Measurements from ENCODE around the gene PRDM13. TPM values are rescaled to one million over a fixed set of nuclear protein-coding genes. Genes with fewer than 3 reads are reported as not detected.

The PRDM13 gene
- total and polyA plus RNA-seq, 2 of the 13 experiments (the other 11 are each of a cell fraction or from before 2014, with no cell fraction given): not detected

GRCh38 chr6:99592900-99593299, 13.7 kb upstream of the PRDM13 start:
- Histone ChIP-seq H3K9ac (ENCODE audit: insufficient read depth, low read depth, low read length) (no peak overlapping the region), H4K20me1 (ENCODE audit: insufficient read depth, low read length) (no peaks in the 10 kb centered on the region), H3K4me1 (ENCODE audit: insufficient read depth, low read length) (peaks cover 13% of the 10 kb centered on the region), H3K4me2 (ENCODE audit: low read depth, low read length) (no peak overlapping the region), H3K79me2 (ENCODE audit: insufficient read depth, low read length) (no peaks in the 10 kb centered on the region), H3K4me3 (replicated peaks in 1 of 3; ENCODE audit: insufficient read depth in 1 of 3, low read depth in 2 of 3, low read length in 3 of 3) (no peak overlapping the region), H3K27ac (ENCODE audit: extremely low read length, insufficient read depth, low read length) (no peak overlapping the region), H3K36me3 (replicated peaks in 1 of 2; ENCODE audit: control insufficient read depth in 1 of 2, insufficient read depth in 2 of 2, low read length in 2 of 2) (no peaks in the 10 kb centered on the region), H3K9me3 (ENCODE audit: low read length) (no peaks in the 10 kb centered on the region), H3K27me3 (ENCODE audit: control insufficient read depth in 1 of 2, insufficient read depth in 2 of 2, low read length in 2 of 2) (peaks cover 5 to 39% of the 10 kb centered on the region in 2 experiments), H2AFZ (ENCODE audit: low read length) (no peak overlapping the region)
- no TSS peak for BruUV-seq (replicated peaks)
- POLR2A ChIA-PET: no interaction called here
- FAIRE-seq (no peak), DNase-seq (ENCODE audit: low spot score) (no peak), ATAC-seq (no peak)
- CTCF ChIA-PET (ENCODE audit: low intra/inter-chr PET ratio, low total read pairs): no interaction called here
- TF ChIP-seq CBX2 (IDR thresholded peaks at IDR 0.05; ENCODE audit: low read depth, low read length): no peak
- TF ChIP-seq CBX2 (CRISPR knock-in tag; IDR thresholded peaks at IDR 0.05; ENCODE audit: low read depth): no peak
- no peak for TF ChIP-seq CHD4 (IDR thresholded peaks at IDR 0.05; ENCODE audit: borderline replicate concordance, low read length)
- TF ChIP-seq CEBPB (IDR thresholded peaks at IDR 0.05; ENCODE audit: borderline replicate concordance, low read depth, low read length): peak; percentile 10; the same call in 1 of the 2 replicates
- TF ChIP-seq ZNF441 (CRISPR knock-in tag; IDR thresholded peaks at IDR 0.05; ENCODE audit: borderline replicate concordance): no peak
- TF ChIP-seq NBN (conservative IDR thresholded peaks at IDR 0.05): no peak
- 0 out of 2 replicates have a peak, but pooled peaks have one; percentile 14 for TF ChIP-seq CEBPG (CRISPR knock-in tag; IDR thresholded peaks at IDR 0.05)
- no peak for TF ChIP-seq ZNF619 (CRISPR knock-in tag; IDR thresholded peaks at IDR 0.05)
- TF ChIP-seq, protein P1, sequence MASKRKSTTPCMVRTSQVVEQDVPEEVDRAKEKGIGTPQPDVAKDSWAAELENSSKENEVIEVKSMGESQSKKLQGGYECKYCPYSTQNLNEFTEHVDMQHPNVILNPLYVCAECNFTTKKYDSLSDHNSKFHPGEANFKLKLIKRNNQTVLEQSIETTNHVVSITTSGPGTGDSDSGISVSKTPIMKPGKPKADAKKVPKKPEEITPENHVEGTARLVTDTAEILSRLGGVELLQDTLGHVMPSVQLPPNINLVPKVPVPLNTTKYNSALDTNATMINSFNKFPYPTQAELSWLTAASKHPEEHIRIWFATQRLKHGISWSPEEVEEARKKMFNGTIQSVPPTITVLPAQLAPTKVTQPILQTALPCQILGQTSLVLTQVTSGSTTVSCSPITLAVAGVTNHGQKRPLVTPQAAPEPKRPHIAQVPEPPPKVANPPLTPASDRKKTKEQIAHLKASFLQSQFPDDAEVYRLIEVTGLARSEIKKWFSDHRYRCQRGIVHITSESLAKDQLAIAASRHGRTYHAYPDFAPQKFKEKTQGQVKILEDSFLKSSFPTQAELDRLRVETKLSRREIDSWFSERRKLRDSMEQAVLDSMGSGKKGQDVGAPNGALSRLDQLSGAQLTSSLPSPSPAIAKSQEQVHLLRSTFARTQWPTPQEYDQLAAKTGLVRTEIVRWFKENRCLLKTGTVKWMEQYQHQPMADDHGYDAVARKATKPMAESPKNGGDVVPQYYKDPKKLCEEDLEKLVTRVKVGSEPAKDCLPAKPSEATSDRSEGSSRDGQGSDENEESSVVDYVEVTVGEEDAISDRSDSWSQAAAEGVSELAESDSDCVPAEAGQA (IDR thresholded peaks at IDR 0.05; ENCODE audit: low read depth): no peak
- TF ChIP-seq, protein P1 (CRISPR knock-in tag; IDR thresholded peaks at IDR 0.05; ENCODE audit: borderline replicate concordance): no peak
- no peak for TF ChIP-seq BRD4 (CRISPR knock-in tag; IDR thresholded peaks at IDR 0.05)
- no peak for TF ChIP-seq ZNF292 (CRISPR knock-in tag; IDR thresholded peaks at IDR 0.05; ENCODE audit: borderline replicate concordance, low read depth)
- intact Hi-C loops (cut with micrococcal nuclease; ENCODE audit: unreplicated experiment): no loop called here
- in situ Hi-C loops (cut with HindIII; ENCODE audit: extremely low pct_ligation_motif_present, low pct_unique_long_range_greater_than_20kb): no loop called here
- WGBS (ENCODE audit: low lambda C conversion rate): 6% methylated on average over 1 of the region's 1 CpG

Measured in HepG2 (cell line).